ENCODE data around the gene ANKRD11.

DNA sequence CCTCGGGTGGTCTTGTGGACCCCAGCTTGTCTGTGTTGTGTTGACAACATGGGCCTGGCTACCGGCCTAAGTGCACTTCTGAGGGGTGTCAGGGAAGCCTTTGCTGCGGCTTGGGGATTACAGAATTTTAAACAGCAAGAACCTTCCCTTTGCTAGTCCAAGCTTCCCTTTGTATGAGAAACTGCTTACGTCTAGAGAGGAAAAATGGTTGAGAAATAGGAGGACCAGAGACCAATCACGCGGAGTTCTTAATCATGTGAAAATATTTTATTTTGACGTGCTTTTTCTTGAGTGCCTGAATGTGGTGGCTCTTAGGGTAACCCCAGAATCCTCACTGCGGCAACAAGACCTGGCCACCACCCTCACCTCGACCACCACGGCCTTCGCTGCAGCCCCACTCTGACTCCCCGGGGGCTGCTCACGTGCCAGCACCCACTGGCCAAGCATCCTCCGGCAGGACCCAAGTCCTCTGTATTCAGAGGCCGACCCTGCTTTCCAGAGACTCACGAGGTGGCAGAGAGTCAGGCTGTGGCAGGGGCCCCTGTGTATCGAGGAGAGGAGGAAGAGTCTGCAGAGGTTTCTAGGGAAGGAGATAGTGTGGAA is 191.6 kb downstream of the ANKRD11 start:
- TF ChIP-seq ZNF274 (IDR thresholded peaks at IDR 0.05; ENCODE audit: low read depth, low read length) = no peak
- TF ChIP-seq YY1 (IDR thresholded peaks at IDR 0.05; ENCODE audit: insufficient read depth, insufficient read length) = no peak
